Fibroblast of villous mesenchyme (primary cell): ENCODE results near the gene ZNF484. TPM values are rescaled to one million over a fixed set of nuclear protein-coding genes. Genes with fewer than 3 reads are reported as not detected.
A peak's percentile ranks its signal among the peaks of the same experiment; 100 is the strongest.
"Not testable (repeated sequence)": the region's sequence is repeated elsewhere in the genome, so short reads cannot be mapped to it uniquely, and the experiment has no call there.

ENCODE experiments used
- DNase-seq: peaks from one replicate; pipeline ENCODE4 v3.0.0-alpha.2; 2010; ENCODE audit warnings: low read depth
- H3K4me3 ChIP-seq: 2 replicates; pipeline ENCODE4 v1.5.1; 2011; ENCODE audit warnings: low read depth, mild to moderate bottlenecking, low read length
- CTCF ChIP-seq: IDR thresholded peaks from 2 replicates; pipeline ENCODE4 v1.5.1; 2012; ENCODE audit warnings: low read depth, mild to moderate bottlenecking, low read length; ENCODE audit not compliant: insufficient read depth
- total RNA-seq: library from RNA; depleted of rRNA; stranded (reverse); fragments of >200 nt; gene quantifications from 2 replicates; pipeline ENCODE4 v1.2.3, GENCODE V29; 2012

ZNF484 gene
- total RNA-seq, 1 donor: 15.1 TPM

DNA sequence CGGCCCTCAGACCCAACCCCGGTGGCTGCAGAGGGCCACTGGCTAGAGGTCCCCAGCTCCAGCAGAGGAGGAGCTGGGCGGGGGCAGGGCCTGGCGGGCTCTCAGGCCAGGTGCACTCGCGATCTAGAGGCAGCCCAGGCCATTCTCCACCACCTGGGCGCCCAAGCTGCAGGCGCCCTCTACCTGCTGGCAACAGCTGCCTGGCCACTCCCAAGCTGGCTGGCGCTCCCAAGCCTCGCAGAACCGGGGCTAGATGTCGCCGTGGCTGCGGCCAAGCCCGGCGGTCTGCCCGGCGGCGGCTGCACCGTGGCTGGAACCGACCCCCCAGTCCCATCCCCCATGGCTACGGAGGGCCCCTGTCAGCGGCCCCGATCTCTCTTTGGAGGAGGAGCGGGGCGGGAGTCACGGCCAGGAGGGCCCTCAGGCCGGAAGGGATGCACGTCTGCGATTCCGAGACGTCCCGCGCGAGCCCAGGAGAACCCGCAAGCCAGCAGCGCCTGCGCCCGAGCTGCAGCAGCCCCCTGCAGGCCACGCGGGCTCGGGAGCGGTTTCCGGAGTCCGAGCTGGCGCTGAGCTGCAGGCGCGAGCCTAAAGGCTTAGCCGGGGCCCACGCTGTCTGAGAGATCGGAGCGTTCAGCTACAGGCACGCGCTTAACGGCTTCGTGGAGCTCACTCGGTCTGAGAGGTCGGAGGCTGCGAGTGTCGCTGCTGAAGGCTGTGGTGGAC, 68.9 kb downstream of the ZNF484 start:
- peak overlapping the region; percentile 12 for H3K4me3 ChIP-seq
- peak; percentile 45 for TF ChIP-seq CTCF
- DNase-seq: peak; percentile 82

- TF ChIP-seq CTCF: no peak
- no peak for DNase-seq
- H3K4me3 ChIP-seq: no peak overlapping the region
These were observed 69.8 kb downstream of the ZNF484 start for GRCh38 chr9:92807757-92808725.

GRCh38 chr9:92807031-92807756, 70.6 kb downstream of the ZNF484 start:
- DNase-seq: no peak
- H3K4me3 ChIP-seq: no peak overlapping the region
- no peak for TF ChIP-seq CTCF

- no peak for DNase-seq
- H3K4me3 ChIP-seq: no peak overlapping the region
- TF ChIP-seq CTCF: no peak
These were observed 73.1 kb downstream of the ZNF484 start for GRCh38 chr9:92804727-92805126.

DNA sequence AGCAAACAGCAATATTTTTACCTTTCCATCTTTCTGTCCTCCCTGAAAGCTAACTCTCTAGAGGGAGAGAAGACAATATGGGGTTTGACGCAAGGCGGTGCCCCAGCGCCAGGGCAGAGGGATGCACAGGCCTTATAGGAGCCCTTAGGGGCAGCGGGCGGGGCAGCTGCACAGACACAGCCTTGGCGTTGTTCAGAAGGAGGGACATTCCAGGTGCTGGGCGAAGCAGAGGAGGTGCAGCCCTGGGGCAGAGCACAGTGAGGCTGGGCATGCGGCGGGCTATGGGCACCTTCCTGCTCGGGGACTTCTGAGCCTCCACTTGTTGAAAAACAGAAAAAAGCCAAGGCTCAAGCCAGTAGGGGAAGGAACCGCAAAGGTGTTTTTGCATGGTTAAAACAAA, 79.5 kb downstream of the ZNF484 start:
- TF ChIP-seq CTCF: no peak

DNA sequence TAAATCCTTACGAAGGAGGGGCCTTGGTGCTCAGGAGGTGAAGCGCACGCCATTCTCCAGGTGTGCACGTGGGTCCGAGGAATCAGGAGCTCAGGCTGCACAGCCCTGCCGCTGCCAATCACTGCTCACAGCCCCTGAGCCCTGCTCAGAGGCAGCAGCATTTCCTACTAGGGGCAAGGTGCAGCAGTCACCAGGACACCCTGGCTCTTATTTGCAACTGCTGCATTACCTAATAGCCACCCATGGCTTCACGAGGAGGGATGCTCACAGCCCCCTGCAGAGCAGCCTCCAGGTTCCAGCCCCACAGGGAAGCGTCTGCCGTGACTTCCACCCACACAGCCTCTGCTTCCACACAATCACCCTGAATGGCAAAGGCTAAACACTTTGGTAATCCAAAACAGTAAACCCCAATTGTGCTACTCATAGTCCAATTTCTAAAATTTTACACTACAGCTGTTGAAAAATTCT, 81.5 kb downstream of the ZNF484 start:
- H3K4me3 ChIP-seq, DNase-seq: not testable (repeated sequence)

More for the DNA sequence above, 79.5 kb downstream of the ZNF484 start:
- DNase-seq: no peak
- H3K4me3 ChIP-seq: no peak overlapping the region
